ENCODE measurements around the gene SDK2.

Gene SDK2

GRCh38 chr17:73549841-73550430, 94.3 kb downstream of the SDK2 start:
- in situ Hi-C loops (cut with HindIII; ENCODE audit: low pct_ligation_motif_present, low pct_unique_long_range_greater_than_20kb, low sequenced_read_pairs), result no loop called here
- no peak for DNase-seq

- DNase-seq, result no peak
- in situ Hi-C loops (cut with HindIII; ENCODE audit: low pct_ligation_motif_present, low pct_unique_long_range_greater_than_20kb, low sequenced_read_pairs), result no loop called here
Observed at GRCh38 chr17:73548620-73549311, 95.5 kb downstream of the SDK2 start.

GRCh38 chr17:73547790-73548189, 96.5 kb downstream of the SDK2 start:
- DNase-seq, result no peak
- in situ Hi-C loops (cut with HindIII; ENCODE audit: low pct_ligation_motif_present, low pct_unique_long_range_greater_than_20kb, low sequenced_read_pairs), result no loop called here

- in situ Hi-C loops (cut with HindIII; ENCODE audit: low pct_ligation_motif_present, low pct_unique_long_range_greater_than_20kb, low sequenced_read_pairs), result no loop called here
Observed at GRCh38 chr17:73546770-73547536, 97.3 kb downstream of the SDK2 start.

GRCh38 chr17:73546114-73546513, 98.1 kb downstream of the SDK2 start:
- in situ Hi-C loops (cut with HindIII; ENCODE audit: low pct_ligation_motif_present, low pct_unique_long_range_greater_than_20kb, low sequenced_read_pairs), result no loop called here
- no peak for DNase-seq

More at GRCh38 chr17:73546770-73547536, 97.3 kb downstream of the SDK2 start:
- DNase-seq, result no peak

GRCh38 chr17:73545109-73546032, 98.9 kb downstream of the SDK2 start:
- DNase-seq, result no peak
- in situ Hi-C loops (cut with HindIII; ENCODE audit: low pct_ligation_motif_present, low pct_unique_long_range_greater_than_20kb, low sequenced_read_pairs), result no loop called here

- no peak for DNase-seq
- in situ Hi-C loops (cut with HindIII; ENCODE audit: low pct_ligation_motif_present, low pct_unique_long_range_greater_than_20kb, low sequenced_read_pairs), result no loop called here
Observed at GRCh38 chr17:73544333-73544732, 99.9 kb downstream of the SDK2 start.

GRCh38 chr17:73542323-73542722, 101.9 kb downstream of the SDK2 start:
- in situ Hi-C loops (cut with HindIII; ENCODE audit: low pct_ligation_motif_present, low pct_unique_long_range_greater_than_20kb, low sequenced_read_pairs), result no loop called here
- no peak for DNase-seq

GRCh38 chr17:73541561-73541981, 102.7 kb downstream of the SDK2 start:
- in situ Hi-C loops (cut with HindIII; ENCODE audit: low pct_ligation_motif_present, low pct_unique_long_range_greater_than_20kb, low sequenced_read_pairs), result no loop called here
- no peak for DNase-seq

GRCh38 chr17:73541111-73541510, 103.1 kb downstream of the SDK2 start:
- no peak for DNase-seq

GRCh38 chr17:73539166-73539565, 105.1 kb downstream of the SDK2 start:
- in situ Hi-C loops (cut with HindIII; ENCODE audit: low pct_ligation_motif_present, low pct_unique_long_range_greater_than_20kb, low sequenced_read_pairs), result no loop called here
- no peak for DNase-seq

More at GRCh38 chr17:73541111-73541510, 103.1 kb downstream of the SDK2 start:
- in situ Hi-C loops (cut with HindIII; ENCODE audit: low pct_ligation_motif_present, low pct_unique_long_range_greater_than_20kb, low sequenced_read_pairs), result no loop called here

- in situ Hi-C loops (cut with HindIII; ENCODE audit: low pct_ligation_motif_present, low pct_unique_long_range_greater_than_20kb, low sequenced_read_pairs), result no loop called here
- DNase-seq, result no peak
Observed at GRCh38 chr17:73538445-73538844, 105.8 kb downstream of the SDK2 start.

- in situ Hi-C loops (cut with HindIII; ENCODE audit: low pct_ligation_motif_present, low pct_unique_long_range_greater_than_20kb, low sequenced_read_pairs), result no loop called here
- no peak for DNase-seq
Observed at GRCh38 chr17:73536700-73537605, 107.3 kb downstream of the SDK2 start.

GRCh38 chr17:73535746-73536145, 108.5 kb downstream of the SDK2 start:
- in situ Hi-C loops (cut with HindIII; ENCODE audit: low pct_ligation_motif_present, low pct_unique_long_range_greater_than_20kb, low sequenced_read_pairs), result no loop called here
- DNase-seq, result no peak

- DNase-seq, result no peak
- in situ Hi-C loops (cut with HindIII; ENCODE audit: low pct_ligation_motif_present, low pct_unique_long_range_greater_than_20kb, low sequenced_read_pairs), result no loop called here
Observed at GRCh38 chr17:73534209-73534909, 109.9 kb downstream of the SDK2 start.

GRCh38 chr17:73533781-73534180, 110.5 kb downstream of the SDK2 start:
- no peak for DNase-seq
- in situ Hi-C loops (cut with HindIII; ENCODE audit: low pct_ligation_motif_present, low pct_unique_long_range_greater_than_20kb, low sequenced_read_pairs), result no loop called here

GRCh38 chr17:73533127-73533526, 111.1 kb downstream of the SDK2 start:
- DNase-seq, result no peak
- in situ Hi-C loops (cut with HindIII; ENCODE audit: low pct_ligation_motif_present, low pct_unique_long_range_greater_than_20kb, low sequenced_read_pairs), result no loop called here
